ENCODE measurements around the gene GOSR2.
"Not testable (repeated sequence)": the region's sequence is repeated elsewhere in the genome, so short reads cannot be mapped to it uniquely, and the experiment has no call there.

The GOSR2 gene

DNA sequence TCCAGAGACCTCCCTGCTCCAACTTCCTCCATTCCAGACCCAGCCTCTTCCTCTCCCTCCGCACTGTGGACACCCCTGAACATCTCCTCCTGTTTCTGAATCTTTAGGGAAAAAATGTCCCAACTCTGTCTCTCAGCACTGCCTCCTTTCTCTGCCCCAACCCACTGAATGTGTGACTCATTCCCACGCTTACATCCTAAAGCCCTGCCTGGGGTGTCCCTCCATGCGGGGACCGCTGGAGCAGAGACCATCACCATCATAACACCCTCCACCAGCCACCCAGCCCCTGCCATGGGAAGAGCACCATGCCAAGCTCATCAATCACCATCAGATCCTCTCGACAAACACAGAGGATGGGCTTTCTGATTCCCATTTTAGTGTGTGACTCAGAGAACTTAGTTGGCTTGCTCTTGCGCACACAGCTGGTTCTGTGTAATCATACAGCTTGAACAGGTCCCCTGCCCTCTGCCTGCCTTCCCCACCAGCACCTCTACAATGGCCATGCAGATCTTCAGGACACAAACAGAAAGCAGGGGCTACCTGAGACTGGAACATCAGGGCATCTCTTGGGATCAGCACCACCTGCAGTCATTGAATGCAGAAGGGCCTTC is 45.4 kb downstream of the GOSR2 start:
- no peak for DNase-seq

DNA sequence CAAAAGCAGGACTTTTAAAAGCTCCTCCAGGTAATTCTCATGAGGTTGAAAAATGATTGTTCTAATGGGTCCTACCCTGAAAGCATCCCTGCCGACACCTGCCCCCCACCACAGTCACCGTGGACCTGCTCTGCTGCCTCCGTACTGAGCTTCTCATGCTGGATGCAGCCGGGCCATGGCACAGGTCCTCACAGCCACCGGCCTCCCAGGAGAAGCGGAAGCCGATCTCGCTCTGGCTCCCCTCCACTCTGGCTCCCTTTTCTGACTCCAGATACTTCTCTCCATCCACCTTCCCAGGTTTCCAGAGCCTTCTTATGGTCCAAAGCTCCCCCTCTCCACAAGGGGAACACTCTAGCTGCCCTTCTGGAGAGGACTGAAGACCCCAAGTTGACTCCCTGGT is 45.9 kb downstream of the GOSR2 start:
- no peak for DNase-seq

DNA sequence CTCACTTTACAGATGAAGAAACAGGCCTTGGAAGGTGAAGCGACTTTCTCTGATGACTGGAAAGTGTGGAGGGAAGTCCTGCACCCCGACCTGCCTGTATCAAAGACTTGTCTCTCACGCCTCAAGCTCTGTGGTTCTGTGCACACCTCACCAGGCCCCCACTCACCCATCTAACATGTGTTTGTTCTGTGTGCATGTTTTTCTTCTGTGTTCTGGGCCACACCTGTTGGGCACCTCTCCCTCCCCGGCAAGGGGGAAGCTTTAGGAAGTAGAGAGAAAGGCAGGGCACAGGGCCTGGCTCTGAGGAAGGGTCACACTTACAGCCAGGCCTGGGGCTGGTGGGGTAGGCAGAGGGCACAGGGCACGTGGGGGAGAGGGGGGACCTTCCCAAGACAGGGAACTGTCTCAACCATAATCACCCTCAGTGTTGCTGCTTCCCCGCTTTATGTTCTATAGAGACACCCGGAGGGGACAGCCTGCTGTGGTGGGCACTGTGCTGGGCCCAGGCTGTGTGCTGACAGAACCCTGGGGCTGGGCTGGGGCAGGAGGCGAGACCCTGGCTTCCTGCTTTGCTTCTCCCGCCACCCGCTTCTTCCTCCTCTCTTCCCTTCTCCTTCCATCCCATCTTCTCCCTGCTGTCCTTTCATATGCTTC is 48.8 kb downstream of the GOSR2 start:
- no peak for DNase-seq

DNA sequence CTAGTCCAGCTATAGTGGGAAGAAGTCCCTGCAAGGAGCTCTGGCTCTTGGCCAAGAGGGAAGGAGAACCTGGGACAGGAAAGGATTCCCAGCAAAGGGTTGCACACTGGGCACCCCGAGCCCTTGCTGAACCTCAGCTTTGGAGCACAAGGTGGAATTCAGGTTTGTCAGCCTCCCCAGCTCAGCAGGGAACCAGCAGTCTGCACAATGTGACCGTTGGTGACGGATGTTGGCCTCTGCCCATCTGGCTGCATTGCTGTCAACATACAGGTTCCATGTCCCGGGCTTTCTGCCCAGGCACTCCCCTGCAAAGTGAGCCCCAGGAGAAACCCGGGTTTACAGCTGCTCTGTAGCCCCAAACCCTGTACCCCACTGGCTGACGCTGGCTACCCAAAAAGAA is 49.4 kb downstream of the GOSR2 start:
- no peak for DNase-seq

DNA sequence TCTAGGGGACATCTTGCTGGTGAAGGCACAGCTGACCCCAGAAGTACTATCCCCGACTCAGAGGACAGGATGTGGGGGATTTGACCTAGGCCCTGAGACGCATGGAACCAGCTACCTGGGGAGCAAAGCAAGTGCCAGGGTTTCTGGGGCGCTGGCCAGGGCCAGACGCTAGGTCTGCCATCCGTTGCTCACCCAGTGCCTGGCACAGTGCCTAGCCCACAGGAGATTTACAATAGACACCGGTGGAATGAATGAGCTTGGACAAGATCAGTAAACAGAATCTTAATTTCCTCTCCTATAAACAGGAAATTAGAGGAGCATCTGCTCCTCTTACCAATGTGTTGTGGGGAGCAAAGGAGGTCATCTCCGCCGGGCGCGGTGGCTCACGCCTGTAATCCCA is 51.1 kb downstream of the GOSR2 start:
- DNase-seq, result no peak

DNA sequence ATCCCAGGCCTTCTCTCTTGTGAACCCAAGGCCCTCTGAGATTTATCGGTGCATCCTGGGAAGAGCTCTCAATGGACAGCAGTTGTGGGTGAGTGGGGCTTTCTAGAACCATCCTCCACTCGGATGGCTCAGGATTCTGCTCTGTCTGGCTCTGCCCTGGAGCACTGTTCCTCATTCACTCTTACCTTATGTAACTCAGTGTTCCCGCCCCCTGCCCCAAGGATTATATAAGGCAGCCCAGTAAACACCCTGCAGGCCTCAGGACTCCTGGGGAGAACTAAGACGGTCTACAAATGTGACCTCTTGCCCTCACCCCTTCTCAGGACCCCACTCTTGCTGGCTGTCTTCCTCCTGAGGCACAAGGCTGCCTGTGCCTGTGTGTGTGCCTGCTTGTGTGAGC is 52.3 kb downstream of the GOSR2 start:
- DNase-seq, result no peak

DNA sequence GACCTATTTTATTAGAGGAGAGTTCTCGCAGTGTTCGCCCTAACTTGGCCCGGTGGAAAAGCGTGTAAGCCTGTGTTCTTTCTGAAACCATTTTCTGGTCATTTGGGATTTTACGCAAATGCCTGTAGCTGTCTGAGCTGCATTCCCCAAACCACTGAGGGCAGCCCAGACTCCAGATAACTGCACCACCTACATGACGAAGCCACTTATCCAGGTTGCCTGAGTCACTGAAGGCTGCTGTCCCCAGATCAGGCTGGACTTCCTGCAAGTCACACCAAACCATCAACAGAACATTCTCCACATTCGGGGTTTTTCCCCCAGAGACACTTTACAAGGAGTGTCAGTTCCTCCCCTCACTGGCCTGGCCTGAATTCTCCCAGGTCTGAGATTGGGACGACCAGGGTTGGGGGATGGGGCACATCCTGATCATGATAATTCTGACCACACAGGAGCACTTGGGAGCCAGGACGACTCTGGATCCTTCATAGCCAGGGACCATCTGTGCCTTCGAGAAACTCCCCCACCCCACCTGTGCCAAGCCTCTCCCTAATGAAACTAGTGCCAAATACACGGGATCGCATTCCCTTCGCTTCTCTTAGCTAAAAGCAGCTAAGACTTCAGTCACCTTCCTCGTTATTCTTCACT is 53.8 kb downstream of the GOSR2 start:
- no peak for DNase-seq

DNA sequence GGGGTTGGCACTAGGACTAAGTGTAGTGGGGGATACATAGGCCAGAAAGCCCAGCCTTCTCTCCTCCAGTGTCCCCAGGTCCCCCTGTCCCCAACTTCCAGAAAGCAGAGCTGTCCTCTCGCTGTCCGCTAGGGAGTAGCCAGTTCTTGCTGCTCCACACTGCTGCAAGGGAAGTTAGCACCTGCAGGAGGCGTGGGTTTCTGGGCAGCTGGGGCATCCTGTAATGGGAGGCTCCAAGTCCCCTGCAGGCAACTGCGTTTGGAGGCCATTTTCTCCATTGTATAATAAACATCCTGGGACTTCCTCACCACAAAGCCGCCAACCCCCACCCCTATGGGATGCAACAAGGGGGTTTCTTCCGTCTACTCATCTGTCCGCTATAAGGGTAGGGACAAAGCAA is 54.4 kb downstream of the GOSR2 start:
- no peak for DNase-seq

DNA sequence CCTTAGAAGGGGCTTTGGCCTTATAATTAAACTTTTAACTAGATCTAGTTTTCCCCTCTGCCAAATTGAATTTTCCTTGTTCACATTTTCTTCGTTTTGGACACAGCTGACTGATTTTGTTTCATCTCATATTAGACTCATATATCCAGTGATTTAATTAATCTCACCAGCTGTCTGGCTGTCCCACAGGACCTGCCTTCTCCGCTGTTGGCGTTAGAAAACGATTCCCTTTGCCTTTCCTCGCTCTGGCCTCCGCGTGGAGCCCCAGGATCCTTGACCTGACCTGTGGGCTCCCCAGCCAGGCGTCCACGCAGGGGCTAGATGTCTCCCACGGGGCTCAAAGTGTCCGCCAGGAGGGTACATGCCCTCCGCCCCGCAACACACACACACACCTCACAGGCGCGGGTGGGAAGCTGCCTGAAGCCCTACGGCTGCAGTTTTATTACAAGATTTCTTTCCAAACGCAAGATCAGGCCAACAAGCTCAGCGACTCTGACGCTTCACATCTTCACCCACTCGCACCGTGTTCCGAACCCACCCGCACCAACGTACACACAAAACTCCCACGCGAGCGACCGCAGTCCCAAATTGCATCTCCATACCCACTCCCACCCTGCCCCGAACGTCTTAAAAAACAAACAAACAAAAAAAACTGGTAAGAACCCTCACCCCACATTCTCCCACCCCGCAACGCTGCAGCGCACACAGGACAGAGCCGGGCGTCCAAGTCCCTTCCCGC is 55.0 kb downstream of the GOSR2 start:
- DNase-seq, result no peak

DNA sequence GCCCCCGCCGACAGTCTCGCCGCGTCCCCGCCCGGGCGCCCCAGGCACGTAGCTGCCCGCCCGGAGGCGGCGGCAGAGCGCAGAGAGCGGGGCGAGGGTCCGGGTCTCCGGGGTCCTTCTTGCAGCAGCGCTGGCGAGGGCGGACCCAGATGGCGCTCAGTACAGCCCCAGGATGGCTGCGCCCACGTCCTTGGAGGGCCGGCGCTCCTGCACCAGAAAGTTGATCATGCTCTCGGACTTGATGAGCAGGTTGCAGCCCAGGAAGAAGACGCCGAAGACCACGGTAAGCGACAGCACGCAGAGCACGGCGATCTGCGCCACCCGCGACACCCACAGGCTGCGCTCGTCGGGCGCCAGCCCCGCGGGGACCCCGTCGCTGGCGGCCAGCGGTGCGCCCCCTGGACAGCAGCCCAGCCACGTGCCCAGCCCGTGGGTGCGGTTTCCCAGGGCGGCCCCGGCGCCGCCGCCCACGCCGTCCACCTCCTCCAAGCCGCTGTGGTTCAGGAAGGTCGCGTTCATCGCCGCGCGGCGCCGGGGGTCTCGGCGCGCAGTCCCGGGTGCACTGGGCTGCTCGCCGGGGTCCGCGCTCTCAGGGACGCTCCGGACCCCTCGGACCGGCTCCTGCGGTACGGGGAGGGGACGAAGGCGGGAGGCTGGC is 55.7 kb downstream of the GOSR2 start:
- no peak for DNase-seq

DNA sequence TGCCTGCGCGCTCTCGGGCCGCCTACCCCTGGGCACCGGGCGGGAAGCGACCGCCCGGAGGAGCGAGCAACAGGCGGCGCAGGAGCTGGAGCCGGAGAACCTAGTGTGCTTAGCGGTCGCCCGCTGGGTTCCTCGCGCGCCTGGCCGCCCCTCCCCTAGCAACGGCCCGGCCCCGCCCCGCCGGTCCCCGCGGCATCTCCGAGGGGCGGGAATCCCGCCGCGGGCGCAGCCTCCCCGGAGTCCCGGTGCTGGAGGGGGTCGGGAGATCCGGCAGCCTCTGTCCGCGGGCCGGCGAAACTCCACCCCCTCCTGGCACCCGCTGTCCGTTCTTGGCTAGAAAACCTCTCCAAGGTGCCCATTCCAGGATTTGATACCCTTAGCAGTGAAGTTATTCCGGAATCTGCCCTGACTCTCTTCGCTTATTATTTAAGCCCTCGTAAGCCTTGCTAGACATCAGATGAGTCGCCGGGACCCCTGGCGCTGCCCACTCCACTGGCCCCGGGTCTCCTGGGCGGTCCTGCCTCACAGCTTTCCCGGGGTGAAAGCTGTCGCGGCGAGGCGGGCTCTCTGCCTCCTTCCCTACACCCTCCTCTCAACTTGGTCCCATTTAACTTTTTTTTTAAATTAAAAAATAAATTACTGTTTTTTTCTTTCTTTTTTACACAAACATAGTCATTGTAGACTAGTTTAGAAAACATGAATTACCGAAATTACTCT is 56.3 kb downstream of the GOSR2 start, which contains the start of gene RPRML:
RPRML (minus strand) TSS at position 107 of the 717 bp plus-strand sequence. CDS start 246 bp downstream, outside the sequence.
- peak; percentile 39 for DNase-seq

DNA sequence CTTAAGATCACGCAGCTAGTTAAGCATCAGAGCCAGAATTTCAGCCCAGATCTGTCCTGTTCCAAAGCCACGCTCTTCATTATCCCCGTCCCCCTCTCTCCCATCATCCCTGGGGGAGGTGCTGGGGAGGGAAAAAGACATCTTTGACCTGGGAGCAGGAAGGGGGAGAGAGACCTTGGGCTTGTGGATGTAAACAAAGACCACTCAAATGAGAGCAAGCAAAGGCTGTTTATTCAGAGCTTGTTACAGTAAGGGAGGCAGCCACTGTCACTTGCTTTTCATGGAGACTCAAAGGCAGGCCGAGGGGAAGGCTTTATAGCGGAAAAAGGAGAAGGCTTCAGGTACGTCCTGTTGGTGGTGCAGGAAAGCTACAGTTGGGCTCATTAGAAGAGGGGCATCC is 59.6 kb downstream of the GOSR2 start:
- no peak for DNase-seq

DNA sequence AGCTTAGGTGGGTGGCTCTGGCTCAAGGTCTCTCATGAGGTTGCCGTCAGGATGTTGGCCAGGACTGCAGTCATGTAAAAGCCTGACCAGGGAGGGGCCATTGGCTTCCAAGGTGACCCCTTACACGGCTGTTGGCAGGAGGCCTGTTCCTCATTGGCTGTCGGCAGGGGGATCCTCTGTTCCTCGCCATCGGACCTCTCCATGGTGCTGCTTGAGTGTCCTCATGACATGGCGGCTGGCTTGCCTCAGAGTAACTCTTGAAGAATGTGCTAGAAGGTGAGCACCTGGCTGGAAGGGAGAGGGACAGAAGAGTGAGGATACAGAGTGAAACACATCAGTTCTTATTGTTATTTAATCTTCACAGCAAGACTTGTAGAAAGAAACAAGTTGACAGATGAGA is 60.8 kb downstream of the GOSR2 start:
- DNase-seq, result no peak

DNA sequence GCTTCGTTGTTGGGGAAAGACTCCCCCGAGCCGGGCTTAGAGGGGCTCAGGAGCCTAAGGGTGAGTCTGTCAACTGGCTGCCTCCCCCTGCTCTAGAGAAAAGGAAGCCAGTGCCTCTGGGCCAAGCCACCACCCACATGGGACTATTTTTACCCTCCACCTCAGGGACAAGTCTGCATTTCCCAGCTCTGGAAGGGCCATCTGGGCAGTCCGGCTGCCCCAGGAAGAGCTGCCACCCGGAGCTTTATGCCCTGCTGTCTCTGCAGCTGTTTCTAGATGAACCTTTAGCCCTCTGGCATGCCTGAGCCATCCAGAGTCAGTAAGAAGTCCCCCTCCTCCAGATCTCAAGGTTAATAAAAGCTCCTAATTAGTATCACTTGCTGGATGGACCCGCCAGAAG is 61.4 kb downstream of the GOSR2 start:
- DNase-seq, result no peak

DNA sequence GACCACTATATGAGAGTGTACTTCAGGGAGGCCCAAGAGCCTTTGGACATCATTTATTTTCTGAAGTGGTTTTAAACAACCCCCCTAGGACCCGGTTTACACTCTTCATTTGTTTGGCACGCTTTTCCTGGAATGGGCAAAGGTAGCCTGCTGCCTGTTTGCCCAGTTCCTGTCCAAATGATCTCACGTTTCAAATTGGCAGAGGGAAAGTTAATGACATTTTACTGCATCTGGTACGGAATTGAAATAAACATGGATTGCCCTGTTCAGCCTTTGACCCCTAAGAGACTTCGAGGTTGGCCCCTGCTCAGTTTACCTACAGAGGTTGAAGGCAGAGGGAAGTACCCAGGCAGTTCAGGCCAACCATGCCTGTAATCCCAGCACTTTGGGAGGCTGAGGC is 61.9 kb downstream of the GOSR2 start:
- DNase-seq, result no peak

DNA sequence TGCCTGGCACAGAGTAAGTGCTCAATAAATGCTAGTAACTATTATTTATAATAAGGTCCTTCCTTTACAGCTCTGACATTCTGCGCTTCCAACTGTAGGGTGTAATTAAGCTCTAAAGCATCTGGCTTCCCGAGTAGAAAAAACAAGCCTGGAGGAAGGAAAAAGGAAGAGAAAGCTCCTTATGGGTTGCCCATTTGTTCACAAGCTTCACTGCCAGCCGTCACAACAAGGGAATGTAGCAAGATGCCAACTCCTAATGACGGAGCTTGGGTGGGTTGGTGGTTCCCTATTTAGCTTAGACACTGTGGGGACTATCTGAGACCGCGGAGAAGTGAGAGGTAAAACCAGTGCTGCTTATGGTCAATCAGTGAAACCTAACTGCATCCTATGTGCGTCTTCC is 63.4 kb downstream of the GOSR2 start:
- DNase-seq, result no peak

DNA sequence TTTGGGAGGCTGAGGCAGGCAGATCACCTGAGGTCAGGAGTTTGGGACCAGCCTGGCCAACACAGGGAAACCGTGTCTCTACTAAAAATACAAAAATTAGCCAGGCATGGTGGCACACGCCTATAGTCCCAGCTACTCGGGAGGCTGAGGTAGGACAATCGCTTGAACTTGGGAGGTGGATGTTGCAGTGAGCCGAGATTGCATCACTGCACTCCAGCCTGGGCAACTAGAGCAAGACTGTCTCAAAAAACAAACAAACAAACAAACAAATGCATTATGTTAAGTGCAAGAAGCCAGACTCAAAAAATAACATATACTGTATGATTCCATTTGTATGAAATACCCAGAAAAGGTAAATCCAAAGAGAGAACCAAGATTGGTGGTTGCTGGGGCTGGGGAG is 65.0 kb downstream of the GOSR2 start:
- not testable (repeated sequence) for DNase-seq

DNA sequence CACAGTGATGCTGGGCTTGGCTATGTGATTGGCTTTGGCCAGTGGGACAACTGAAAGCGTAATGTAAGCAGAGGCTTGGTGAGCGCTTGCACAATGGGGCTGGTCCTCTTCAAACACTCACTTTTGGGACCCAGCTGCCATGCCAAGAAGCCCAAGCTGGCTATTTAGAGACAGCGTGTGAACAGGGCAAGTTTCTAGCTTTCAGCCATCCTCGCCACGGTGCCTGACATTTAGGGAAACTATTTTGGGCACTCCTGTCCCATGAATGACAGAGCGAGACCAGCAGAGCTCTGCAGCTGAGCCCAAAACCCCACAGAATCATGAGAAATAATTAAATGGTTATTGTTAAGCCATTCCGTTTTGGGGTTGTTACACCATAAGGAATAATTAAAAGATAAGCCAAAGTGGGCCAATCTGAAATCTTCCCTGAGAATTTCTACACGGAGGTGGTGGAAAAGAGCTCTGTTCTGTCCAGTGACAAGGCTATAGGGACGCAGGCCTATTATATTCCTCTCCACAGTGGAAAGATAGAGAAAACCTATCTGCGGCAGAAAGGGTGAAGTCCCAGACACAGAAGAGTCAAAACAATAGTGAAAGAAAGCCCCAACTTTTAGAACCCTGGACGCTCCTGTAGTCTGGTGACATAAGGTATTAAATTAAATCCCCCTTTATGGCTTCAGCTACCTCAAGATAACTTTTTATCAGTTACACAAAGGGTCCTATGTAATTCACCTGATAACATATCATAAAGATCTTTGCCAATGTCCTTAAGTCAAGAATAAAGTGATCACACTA is 66.9 kb downstream of the GOSR2 start:
- no peak for DNase-seq

DNA sequence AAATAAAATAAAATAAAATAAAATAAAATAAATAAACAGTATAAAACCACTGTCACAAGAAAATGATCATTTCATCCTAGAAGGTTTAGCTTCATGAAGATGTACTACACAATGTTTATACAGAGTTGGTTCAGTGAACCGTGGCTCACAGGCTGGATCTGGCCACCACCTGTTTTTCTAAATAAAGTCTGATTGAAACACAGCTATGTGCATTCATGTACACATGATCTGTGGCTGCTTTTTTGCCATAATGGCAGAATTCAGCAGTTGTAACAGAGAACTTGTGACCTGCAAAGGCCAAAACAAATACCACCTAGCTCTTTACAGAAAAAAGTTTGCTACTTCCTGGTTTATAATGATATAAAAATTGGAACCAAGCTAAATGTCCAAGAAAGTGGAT is 68.7 kb downstream of the GOSR2 start:
- no peak for DNase-seq
